HG03575 (cell line): ENCODE measurements around the gene SUN1.

Source experiments
- ATAC-seq: cut with Tn5 transposase; IDR thresholded peaks from one replicate; pipeline ENCODE4 v1.9.1; 2021; ENCODE audit not compliant: unreplicated experiment, insufficient number of reproducible peaks, low FRiP score; ENCODE audit errors: extremely low read depth

Gene SUN1

GRCh38 chr7:909358-910329, 77.4 kb downstream of the SUN1 start:
- ATAC-seq = no peak

- no peak for ATAC-seq
Measured at GRCh38 chr7:910441-910861, 78.2 kb downstream of the SUN1 start.

- no peak for ATAC-seq
Measured at GRCh38 chr7:910931-911431, 78.7 kb downstream of the SUN1 start.

- ATAC-seq = no peak
Measured at GRCh38 chr7:911791-912480, 79.7 kb downstream of the SUN1 start.

GRCh38 chr7:913736-914520, 81.7 kb downstream of the SUN1 start:
- ATAC-seq = no peak

- no peak for ATAC-seq
Measured at GRCh38 chr7:914521-915194, 82.4 kb downstream of the SUN1 start.

- ATAC-seq = no peak
Measured at GRCh38 chr7:915291-916218, 83.3 kb downstream of the SUN1 start.

GRCh38 chr7:916291-916941, 84.1 kb downstream of the SUN1 start:
- ATAC-seq = no peak

DNA sequence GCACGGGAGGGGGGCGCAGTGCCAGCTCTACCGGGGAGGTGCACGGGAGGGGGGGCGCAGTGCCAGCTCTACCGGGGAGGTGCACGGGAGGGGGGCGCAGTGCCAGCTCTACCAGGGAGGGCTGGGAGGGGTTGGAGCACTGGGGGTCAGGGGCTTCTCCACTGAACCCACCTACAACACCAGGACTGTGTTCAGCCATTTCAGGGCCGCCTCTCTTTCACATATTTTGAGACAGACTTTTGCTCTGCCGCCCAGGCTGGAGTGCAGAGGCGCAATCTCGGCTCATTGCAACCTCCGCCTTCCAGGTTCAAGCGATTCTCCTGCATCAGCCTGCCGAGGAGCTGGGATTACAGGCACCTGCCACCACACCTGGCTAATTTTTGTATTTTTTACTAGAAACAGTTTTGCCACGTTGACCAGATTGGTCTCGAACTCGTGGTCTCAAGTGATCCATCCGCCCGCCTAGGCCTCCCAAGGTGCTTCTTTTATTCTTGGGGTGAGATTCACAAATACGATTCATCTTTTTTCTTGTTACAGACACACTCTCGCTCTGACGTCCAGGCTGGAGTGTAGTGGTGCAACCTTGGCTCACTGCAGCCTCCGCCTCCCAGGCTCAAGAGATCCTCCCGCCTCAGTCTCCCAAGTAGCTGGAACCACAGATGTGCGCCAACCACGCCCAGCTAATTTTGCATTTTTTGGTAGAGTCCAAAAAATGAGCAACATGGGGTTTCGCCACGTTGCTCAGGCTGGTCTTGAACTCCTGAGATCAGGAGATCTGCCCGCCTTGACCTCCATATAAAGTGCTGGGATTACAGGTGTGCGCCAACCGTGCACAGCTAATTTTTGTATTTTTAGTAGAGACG, 85.2 kb downstream of the SUN1 start:
- ATAC-seq = no peak

GRCh38 chr7:918118-918425, 85.8 kb downstream of the SUN1 start:
- no peak for ATAC-seq

DNA sequence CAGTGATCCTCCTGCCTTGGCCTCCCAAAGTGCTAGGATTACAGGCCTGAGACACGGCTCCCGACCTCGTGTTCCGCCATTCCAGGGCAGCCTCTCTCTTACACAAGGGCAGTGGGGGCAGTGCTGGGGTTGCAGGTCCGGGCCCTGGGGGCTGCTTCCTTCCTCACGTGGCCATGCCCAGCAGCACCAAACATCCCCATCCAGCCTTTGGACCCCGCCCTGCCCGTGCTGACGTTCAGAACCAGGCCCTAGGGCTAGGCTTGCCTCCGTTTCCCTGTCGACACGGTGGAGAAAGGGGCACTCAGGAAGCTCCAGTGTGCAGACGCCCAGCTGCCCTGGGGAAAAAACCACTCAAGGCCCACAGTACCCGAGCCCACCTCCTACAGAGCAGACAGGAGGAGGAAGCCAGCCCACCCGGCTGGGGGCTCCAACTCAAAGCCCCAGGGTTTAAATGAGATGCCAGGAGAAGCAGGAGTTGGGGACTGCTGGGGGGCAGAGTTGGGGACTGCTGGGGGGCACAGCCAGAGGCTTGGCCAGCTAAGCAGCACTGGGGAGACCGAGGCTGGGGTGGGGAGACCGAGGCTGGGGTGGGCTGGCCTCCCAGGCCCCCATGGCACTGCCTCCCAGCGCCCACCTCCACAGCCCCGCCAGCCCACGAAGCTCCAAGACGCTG, 86.3 kb downstream of the SUN1 start:
- no peak for ATAC-seq

DNA sequence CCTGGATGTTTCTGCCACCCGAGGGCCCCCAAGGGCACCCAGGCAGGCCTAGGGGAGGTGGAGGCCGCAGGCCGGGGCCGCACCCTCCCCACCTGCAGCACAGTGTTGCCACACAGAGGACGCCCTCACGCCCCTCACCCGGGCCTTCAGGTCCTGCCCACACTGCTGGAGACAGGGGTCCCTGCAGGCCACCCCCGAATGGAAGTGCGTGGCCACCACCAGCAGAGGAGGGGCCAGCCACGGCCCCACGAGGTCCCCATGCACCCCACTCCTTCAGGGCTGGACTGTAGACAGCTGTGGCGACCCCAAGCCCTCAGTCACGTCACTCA, 86.8 kb downstream of the SUN1 start:
- ATAC-seq = no peak

- ATAC-seq = no peak
Measured at GRCh38 chr7:919924-920341, 87.7 kb downstream of the SUN1 start.

- ATAC-seq = no peak
Measured at GRCh38 chr7:920351-921070, 88.2 kb downstream of the SUN1 start.

GRCh38 chr7:921071-921461, 88.8 kb downstream of the SUN1 start:
- ATAC-seq = no peak
